HG02970 (cell line): ENCODE data around the gene TACSTD2.
"Not testable (repeated sequence)": the region's sequence is repeated elsewhere in the genome, so short reads cannot be mapped to it uniquely, and the experiment has no call there.

Source experiments
- ATAC-seq: cut with Tn5 transposase; IDR thresholded peaks from one replicate; pipeline ENCODE4 v1.9.1; 2021; ENCODE audit warnings: mild to moderate bottlenecking, moderate library complexity, moderate number of reproducible peaks; ENCODE audit not compliant: unreplicated experiment, low FRiP score

Gene TACSTD2, protein sequence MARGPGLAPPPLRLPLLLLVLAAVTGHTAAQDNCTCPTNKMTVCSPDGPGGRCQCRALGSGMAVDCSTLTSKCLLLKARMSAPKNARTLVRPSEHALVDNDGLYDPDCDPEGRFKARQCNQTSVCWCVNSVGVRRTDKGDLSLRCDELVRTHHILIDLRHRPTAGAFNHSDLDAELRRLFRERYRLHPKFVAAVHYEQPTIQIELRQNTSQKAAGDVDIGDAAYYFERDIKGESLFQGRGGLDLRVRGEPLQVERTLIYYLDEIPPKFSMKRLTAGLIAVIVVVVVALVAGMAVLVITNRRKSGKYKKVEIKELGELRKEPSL

DNA sequence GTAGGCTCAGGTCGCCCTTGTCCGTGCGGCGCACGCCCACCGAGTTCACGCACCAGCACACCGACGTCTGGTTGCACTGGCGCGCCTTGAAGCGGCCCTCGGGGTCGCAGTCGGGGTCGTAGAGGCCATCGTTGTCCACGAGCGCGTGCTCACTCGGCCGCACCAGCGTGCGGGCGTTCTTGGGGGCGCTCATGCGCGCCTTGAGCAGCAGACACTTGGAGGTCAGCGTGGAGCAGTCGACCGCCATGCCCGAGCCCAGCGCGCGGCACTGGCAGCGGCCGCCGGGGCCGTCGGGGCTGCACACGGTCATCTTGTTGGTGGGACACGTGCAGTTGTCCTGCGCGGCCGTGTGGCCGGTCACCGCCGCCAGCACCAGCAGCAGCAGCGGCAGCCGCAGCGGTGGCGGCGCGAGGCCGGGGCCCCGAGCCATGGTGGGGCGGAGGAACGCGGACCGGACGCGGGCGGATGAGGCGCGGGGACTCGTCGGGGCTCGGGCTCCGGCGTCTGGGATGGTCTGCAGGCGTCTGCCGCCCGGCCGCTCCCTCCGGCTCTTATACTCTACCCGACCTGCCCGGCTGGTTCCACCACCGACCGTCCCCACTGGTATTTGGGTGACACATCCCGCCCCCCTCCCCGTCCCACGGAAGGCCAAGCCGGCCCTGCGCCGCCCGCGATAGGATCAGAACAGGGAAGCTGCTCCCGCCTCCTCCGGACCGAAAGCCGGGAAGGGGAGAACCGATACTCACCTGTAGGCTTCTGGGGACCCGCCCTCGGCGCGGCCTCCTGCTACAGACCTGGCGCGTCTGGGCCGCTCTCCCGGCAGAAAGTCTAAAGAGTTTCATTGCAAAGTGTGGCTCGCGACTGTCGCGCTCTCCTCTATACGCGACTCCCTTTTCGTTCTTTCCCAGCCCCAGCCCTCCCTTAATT lies at the start of gene TACSTD2:
Gene TACSTD2 (minus strand): TSS at position 526 of the 927 bp plus-strand sequence. CDS start 96 bp downstream, at position 430.
- no peak for ATAC-seq

DNA sequence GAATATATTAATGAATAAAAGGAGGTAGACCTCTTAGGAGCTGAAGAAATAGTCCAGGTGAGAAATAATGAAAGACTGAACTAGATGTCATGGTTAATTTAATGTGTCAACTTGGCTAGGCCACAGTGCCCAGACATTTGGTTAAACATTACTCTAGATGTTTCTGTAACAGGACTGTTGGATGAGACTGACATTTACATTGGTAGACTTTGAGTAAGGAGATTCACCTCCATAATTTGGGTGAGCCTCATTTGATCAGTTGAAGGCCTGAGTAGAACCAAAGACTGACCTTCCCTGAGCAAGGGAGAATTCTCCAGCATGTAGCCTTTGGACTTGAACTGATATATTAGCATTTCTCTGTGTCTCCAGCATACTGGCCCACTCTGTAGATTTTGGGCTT lies 49.2 kb upstream of the TACSTD2 start:
- ATAC-seq: no peak

DNA sequence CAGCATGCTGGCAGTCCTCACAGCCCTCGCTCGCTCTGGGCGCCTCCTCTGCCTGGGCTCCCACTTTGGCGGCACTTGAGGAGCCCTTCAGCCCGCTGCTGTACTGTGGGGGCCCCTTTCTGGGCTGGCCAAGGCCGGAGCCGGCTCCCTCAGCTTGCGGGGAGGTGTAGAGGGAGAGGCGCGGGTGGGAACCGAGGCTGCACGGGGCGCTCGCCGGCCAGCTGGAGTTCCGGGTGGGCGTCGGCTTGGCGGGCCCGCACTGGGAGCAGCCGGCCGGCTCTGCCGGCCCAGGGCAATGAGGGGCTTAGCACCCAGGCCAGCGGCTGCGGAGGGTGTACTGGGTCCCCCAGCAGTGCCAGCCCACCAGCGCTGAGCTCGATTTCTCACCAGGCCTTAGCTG lies 46.2 kb upstream of the TACSTD2 start:
- ATAC-seq: not testable (repeated sequence)

DNA sequence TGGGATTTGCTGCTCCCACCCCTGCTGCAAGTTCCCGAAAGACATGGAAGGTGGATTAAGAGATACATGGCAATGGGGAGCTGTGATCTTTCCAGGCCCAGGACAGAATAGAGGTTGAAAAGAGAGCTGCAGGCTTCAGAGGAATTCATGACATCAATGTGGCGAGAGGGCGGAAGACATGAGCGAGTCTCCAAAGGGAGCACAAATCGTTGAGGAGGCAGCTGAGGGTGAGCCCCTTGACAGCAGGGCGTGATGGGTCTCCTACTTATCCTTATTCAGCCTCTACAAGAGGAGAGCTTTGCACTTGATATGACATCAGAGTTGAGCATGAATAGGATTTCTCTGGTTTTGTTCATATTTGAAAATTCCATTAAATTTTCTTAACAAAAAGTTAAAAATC lies 45.5 kb upstream of the TACSTD2 start:
- ATAC-seq: no peak

DNA sequence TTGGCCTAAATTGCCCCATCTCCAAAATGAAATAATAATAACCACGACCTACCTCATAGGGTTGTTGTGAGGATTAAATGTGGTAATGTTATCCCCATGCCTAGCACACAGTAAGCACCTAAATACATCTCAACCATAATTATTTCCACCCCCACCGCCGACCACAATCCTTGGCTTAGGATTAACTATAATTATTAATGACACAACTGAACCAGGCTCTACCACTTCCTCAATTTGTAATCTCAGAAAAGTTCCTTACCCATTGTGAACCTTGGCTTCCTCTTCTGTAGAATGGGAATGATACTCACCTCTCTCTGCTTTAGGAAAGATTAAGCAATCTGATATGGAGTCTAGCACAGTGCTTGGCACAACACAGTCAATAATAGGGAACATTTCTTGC lies 44.3 kb upstream of the TACSTD2 start:
- ATAC-seq: no peak

DNA sequence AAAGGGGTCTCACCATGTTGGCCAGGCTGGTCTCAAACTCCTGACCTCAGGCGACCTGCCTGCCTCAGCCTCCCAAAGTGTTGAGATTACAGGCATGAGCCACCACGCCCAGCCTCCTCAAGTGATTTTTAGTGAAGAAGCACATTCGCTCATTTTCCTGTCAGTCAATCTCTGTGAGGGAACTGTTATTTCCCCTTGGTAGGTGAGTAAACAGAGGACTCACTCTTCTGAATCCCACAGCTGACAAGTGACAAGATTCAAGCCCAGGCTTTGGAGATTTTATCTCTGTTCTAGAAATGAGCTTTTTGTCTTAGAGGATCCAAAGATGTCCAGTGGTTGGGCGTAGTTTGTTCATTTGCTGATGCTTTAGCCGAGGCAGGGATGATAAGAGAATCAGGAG lies 43.9 kb upstream of the TACSTD2 start:
- ATAC-seq: no peak

DNA sequence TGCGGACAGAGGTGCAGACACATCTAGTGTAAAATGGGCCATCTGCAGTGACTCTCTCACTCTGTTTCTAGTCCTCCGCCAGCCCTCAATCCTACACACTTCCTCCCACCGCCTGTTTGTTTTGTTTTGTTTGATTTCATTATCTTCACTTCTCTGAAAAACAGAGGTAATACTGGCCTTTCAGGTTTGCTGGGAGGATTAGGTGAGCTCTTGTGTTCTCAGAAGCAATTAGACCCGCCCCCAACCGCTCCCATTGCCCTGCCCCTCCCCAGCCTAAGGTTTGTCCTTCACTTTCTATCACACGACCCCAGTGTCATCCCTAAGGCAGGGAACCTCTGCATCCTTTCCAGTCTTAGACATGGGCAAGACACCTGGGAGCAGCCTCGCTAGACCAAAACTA lies 43.2 kb upstream of the TACSTD2 start:
- no peak for ATAC-seq

DNA sequence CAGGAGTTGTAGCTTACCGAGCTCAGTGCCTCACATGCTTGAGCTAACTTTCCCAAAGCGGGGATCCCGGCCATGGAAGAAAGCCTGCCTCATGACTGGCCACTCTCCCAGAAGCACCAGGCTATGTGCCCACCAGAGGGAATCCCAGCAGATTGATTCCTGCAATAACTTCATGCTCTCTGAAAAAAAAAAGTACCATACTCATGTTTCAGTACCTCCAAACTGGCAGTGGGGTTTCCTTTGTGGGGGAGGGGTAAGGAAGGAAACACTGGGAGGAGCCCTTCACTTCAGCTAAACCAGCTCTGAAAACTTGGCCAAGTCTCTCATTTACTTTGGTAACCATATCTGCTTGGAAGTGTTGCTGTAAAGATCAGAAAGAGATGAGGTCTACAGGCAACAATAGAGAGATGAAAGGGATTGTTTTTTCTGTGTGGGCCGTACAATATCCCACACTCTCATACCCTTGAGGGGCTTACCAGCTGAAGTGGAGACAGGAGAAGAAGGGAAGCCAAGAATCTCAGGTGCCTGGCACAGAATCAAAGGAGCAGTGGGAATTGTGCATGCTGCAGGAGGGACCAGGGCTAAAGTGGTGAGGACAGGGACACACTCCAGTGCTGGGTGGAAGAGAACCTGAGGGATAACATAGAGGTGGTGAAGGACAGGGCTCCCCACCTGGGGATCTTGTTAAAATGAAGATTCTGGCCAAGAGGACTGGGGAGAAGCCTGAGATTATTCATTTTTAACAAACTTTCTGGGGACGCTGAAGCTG lies 42.4 kb upstream of the TACSTD2 start:
- no peak for ATAC-seq

DNA sequence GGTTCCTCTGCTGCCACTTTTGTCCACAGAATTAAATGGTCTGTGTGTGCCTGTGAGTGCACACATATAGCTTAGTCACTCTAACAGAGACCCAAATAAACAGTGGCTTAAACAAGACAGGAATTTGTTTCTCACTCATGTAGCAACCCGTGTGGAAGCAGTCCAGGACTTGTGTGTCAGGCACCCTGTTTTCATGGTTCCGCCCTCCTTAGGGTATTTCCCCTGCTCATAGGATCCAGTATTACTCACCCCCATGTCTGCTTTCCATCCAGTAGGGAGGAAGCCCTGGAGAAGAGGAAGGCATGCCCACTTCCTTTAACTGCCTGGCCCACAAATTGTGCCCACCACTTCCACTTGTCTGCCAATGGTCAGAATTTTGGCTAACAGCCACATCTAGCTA lies 41.3 kb upstream of the TACSTD2 start:
- no peak for ATAC-seq

DNA sequence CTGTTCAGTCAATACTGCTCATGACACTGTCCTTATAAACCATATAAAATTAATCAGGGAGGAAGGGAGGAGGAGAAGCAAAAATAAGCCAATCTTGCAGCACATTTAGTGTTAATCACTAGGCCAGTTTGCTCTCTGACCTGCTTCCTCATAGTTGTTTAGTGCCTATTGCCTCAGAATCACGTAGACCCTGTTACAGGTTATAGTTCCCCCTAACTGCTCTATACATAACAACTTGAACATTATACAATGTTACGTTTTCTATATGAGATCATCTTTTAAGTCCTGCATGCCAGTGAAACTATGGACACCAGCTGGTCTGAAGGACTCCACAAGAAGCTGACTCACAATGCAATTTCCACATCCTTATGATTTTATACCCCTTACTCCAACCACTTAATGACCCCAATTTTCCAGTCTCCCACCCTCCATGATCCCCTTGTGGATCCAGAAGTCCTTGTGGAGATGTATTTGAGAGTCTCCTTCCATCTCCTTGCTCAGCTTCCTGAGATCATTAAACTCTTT lies 34.9 kb upstream of the TACSTD2 start:
- no peak for ATAC-seq

DNA sequence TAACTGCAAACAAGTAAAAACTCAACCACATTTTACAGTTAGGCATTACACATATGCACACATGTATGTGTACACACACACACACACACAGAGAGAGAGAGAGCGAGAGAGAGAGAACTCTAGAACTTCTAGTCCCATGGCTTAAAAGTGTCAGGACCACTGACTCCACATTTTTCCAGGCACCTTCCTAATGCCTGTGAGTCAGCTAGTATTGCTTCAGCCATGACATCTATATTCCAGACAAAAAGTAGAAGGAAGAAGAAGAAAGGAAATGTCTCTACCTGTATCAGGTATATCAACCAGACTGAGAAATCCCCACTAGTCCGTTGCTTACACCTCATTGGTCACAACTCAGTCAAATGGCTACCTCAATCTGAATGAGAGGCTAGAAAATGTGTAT lies 31.9 kb upstream of the TACSTD2 start:
- no peak for ATAC-seq

DNA sequence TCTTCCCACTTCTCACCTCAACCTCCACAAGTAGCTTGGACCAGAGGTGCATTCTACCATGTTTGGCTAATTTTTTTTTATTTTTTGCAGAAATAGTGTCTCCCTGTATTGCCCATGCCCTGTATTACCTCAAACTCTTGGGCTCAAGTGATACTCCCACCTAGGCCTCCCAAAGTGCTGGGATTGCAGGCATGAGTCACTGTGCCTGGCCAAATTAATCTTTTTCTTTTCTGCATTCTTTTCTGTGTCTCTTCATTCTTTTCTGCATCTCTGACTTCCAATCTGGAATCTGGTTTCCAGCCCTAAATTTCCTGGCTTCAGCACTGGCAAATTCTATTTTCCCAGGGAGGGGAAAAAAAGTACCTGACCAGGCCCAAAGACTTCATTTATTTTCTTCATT lies 31.2 kb upstream of the TACSTD2 start:
- ATAC-seq: no peak

DNA sequence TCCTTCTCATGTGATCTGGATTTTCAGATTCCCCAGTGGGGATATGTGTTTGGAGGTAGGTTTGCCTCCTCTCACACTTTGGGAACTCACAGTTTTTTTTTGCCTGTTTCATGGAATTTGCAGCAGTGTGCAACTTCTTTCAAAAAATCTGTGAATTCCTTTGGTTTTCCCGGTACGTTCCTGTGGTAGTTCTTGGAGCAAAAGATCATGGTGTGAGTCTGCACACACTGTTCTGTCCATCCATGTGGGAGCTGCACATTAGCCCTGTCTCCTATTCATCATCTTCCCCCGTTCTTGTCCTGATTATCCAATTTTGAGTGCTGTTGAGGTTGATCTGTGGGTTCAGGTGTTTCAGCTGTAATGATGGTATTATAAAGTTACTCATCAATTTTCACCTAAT lies 30.3 kb upstream of the TACSTD2 start:
- no peak for ATAC-seq

DNA sequence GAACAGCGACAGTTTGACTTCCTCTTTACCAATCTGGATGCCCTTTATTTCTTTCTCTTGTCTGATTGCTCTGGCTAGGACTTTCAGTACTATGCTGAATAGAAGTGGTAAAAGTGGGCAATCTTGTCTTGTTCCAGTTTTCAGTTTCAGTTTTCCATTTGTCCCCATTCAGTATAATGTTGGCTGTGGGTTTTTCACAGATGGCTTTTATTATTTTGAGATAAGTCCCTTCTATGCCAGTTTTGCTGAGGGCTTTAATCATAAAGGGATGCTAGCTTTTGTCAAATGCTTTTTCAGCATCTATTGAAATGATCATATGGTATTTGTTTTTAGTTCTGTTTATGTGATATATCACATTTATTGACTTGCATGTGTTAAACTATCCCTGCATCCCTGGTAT lies 24.9 kb upstream of the TACSTD2 start:
- not testable (repeated sequence) for ATAC-seq

DNA sequence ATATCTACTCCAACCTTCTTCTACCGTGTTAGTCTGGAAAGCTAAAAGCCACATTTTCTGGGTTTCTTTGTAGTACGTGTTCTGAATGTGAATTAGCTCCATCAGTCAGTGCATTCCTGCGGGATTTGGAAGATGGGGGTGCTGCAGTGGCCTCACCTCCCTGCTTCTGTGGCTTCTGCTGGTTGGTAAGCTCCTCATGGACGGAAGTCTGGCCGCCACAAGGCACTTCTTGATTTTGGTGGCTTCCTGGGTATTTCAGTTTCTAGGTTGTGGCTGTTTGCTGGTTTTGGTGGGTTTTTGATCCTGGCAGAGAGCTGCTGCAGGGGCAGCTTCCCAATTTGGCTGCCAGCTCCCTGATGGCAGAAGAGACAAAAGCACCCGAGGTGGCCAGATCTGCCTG lies 20.9 kb upstream of the TACSTD2 start:
- ATAC-seq: no peak

DNA sequence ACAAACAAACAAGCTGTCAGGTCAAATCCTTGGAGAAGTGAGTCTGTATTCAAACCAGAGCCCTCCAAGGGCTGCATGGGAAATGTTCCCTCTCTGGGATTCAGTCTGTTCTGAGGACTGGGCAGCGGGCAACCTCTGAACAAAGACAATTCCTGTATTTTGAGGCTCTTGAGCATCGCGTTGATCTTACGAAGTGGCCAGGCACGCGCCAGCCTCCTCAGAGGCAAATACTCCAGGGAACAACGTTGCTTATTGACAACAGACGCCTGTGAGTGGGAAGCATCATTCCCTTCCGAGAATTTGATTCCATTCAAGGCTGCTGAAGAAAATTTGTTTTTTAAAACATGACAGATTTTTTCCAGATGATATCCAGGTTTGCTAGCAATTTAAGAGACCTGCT lies 20.0 kb upstream of the TACSTD2 start:
- no peak for ATAC-seq

DNA sequence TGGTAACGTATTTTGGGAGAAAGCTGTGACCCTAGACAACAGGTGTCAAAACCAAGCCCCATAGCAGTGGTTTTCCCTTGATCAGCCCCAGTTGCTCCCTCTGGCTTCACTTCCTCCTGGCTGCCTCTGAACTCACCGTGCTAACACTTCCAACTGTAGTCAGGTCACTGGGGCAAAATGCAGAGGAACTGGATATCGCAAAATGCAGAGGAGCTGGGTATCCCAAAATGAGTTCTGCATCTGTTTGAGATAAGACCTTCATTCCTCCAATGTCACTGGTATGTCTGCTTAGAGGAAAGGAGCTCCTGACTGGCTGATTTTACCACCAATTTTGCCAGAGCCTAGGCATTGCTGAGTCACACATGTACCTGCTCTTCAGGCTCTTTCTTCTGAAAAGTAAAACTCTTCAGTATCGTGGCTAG lies 19.6 kb upstream of the TACSTD2 start:
- no peak for ATAC-seq

DNA sequence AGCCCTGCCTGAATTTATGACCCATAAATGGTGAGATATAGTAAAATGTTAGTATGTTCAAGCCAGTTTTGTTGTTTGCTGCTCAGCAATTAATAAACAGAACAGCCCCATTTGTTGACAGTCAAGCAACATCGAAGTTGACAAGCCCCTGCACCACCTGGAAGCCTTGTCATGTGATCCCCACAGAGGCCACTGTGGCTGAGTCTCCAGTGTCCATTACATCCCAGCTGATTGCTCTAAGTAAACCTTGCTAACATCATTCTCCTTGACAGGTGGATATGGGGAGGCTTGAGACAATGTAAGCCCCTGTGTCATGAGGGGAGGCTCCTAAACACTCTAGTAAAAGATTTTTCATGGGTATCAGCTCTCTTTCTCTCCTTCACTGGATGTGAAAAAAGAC lies 17.5 kb upstream of the TACSTD2 start:
- ATAC-seq: no peak

DNA sequence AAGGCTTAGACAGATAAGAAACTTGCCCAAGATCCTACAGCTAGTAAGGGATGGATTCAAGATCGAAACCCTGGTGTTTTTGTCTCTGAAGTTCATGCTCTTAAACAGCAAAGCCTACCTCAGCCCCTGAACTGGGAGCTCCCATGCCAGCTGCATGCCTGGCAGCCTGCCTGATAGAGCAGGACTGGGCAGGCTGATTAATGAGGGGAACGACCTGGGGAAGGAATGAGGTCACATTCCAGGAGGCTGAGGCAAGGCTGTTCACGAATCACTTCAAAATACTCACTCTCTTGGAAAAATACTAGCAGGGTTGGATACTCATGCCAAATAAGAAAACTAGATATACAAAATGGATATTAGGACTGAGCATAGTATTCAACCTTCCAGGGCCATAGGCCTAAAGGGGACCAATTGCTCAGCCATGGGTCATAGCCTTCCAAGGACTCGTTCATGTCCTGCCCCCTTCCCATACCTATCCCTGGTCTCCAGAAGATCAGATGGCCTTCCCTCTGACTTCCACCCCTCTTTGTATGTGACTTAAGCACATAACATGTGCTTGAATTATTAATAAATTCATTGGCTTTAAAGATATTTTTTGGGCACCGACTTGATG lies 15.6 kb upstream of the TACSTD2 start:
- ATAC-seq: no peak

DNA sequence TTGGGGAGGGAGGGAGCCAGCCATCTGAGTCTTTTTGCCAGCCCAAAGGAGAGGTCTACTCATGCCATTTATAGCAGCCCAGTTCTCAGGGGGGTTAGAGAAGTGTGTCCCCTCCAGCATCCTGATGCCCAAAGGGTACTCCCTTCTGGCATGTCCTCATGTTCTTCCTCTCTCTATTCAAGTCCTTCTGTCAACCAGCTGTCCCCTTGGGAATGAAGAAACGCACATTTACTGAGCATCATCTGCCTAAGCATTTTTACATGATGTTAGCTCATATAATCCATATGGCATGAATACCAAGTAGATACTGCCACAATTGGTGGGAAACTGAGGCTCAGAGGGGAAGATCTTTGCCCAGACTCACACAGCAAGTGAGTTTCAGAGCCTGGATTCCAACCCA lies 14.8 kb upstream of the TACSTD2 start:
- ATAC-seq: no peak
